ENCODE measurements around the gene DYRK2. TPM values are rescaled to one million over a fixed set of nuclear protein-coding genes. Genes with fewer than 3 reads are reported as not detected.

DYRK2 gene
- total and polyA plus RNA-seq, 2 experiments from 2014 or later, result 7.1 to 34.1 TPM

- Mint-ChIP-seq H3K4me3 (no peak overlapping the region), H3K27me3 (ENCODE audit: insufficient read depth, low read depth, poor library complexity) (no peaks in the 10 kb centered on the region), H3K27ac (no peak overlapping the region), H3K36me3 (ENCODE audit: low read depth) (no peaks in the 10 kb centered on the region), H3K9me3 (no peaks in the 10 kb centered on the region), H3K4me1 (no peaks in the 10 kb centered on the region; the same call in 2 of the 3 replicates)
- H3K27me3 ChIP-seq (ENCODE audit: insufficient read depth), result no peaks in the 10 kb centered on the region
- no peak overlapping the region for H3K4me2 ChIP-seq
- H3K4me1 ChIP-seq (ENCODE audit: insufficient read depth), result no peaks in the 10 kb centered on the region
- DNase-seq (ENCODE audit: low spot score) (no peak), ATAC-seq (no peak)
- peak overlapping the region; percentile 74; the same call in 1 of the 2 replicates for H2AFZ ChIP-seq
- H3K36me3 ChIP-seq (ENCODE audit: insufficient read depth), result no peaks in the 10 kb centered on the region
- TF ChIP-seq ZNF331 (CRISPR knock-in tag; IDR thresholded peaks at IDR 0.05; ENCODE audit: low read depth) (no peak), ZNF462 (CRISPR knock-in tag; IDR thresholded peaks at IDR 0.05) (no peak), EZH2phosphoT487 (IDR thresholded peaks at IDR 0.05; ENCODE audit: unreplicated experiment) (no peak), CREB1 (CRISPR knock-in tag; IDR thresholded peaks at IDR 0.05; ENCODE audit: low read depth) (no peak), REST (IDR thresholded peaks at IDR 0.05; ENCODE audit: unreplicated experiment) (no peak), JUNB (IDR thresholded peaks at IDR 0.05; ENCODE audit: unreplicated experiment) (no peak), POLR2AphosphoS5 (IDR thresholded peaks at IDR 0.05; ENCODE audit: low read depth) (no peak), STAT1 (IDR thresholded peaks at IDR 0.05; ENCODE audit: unreplicated experiment) (no peak), ZNF114 (CRISPR knock-in tag; IDR thresholded peaks at IDR 0.05) (no peak), NANOG (IDR thresholded peaks at IDR 0.05; ENCODE audit: borderline replicate concordance) (no peak), CTCF (conservative IDR thresholded peaks at IDR 0.05; ENCODE audit: low read depth in 2 of 2) (no peak), EZH2 (IDR thresholded peaks at IDR 0.05; ENCODE audit: low read depth, unreplicated experiment) (no peak), ETS1 (IDR thresholded peaks at IDR 0.05) (no peak)
- no peaks in the 10 kb centered on the region for H3K79me2 ChIP-seq (replicated peaks; ENCODE audit: insufficient read depth)
- H4K20me1 ChIP-seq (replicated peaks; ENCODE audit: insufficient read depth), result no peaks in the 10 kb centered on the region
- H3K4me3 ChIP-seq, result no peak overlapping the region
- no peak overlapping the region for H3K27ac ChIP-seq (ENCODE audit: low read depth)
- H3K9me2 ChIP-seq (ENCODE audit: insufficient read depth), result no peaks in the 10 kb centered on the region; the same call in 1 of the 2 replicates
- H3F3A ChIP-seq (replicated peaks; ENCODE audit: low read depth), result no peaks in the 10 kb centered on the region
Measured at GRCh38 chr12:67640863-67641262, 7.7 kb upstream of the DYRK2 start.

Data from GM23338 (cell line).